Neural cell (in vitro differentiated cells): ENCODE measurements around the gene OXT. TPM values are rescaled to one million over a fixed set of nuclear protein-coding genes. Genes with fewer than 3 reads are reported as not detected.

Experiments
- H2AFZ ChIP-seq: fragments of 200-600, 300-800 bp; sonication (generic), shearing (Covaris generic); 2 replicates; pipeline ENCODE4 v1.6.0; 2014; ENCODE audit warnings: low read depth, mild to moderate bottlenecking, antibody characterized with exemption, low read length, moderate library complexity
- H3F3A ChIP-seq: fragments of 200-600 bp; shearing (Covaris generic); 2 replicates; pipeline ENCODE4 v1.6.1; 2016; ENCODE audit warnings: mild to moderate bottlenecking, moderate library complexity, mixed read lengths, antibody characterized with exemption, low read length; ENCODE audit not compliant: insufficient read depth, poor library complexity, severe bottlenecking
- H3K27ac ChIP-seq: fragments of 200-600, 300-800 bp; sonication (generic), shearing (Covaris generic); 2 replicates; pipeline ENCODE4 v1.5.1; 2014; ENCODE audit warnings: mild to moderate bottlenecking, low read length, moderate library complexity
- H3K27me3 ChIP-seq: fragments of 300-800, 200-600 bp; sonication (generic), shearing (Covaris generic); 2 replicates; pipeline ENCODE4 v1.6.0; 2014; ENCODE audit warnings: mild to moderate bottlenecking, low read depth, low read length, moderate library complexity; ENCODE audit not compliant: insufficient read depth
- H3K36me3 ChIP-seq: fragments of 300-800, 200-600 bp; sonication (generic), shearing (Covaris generic); 2 replicates; pipeline ENCODE4 v1.5.1; 2014; ENCODE audit warnings: mild to moderate bottlenecking, antibody characterized with exemption, low read length, moderate library complexity; ENCODE audit not compliant: insufficient read depth
- H3K4me2 ChIP-seq: fragments of 300-800, 200-600 bp; sonication (generic), shearing (Covaris generic); 2 replicates; pipeline ENCODE4 v1.6.0; 2014; ENCODE audit warnings: mild to moderate bottlenecking, low read length
- H3K4me3 ChIP-seq: fragments of 300-800, 200-600 bp; sonication (generic), shearing (Covaris generic); 2 replicates; pipeline ENCODE4 v1.5.1; 2014; ENCODE audit warnings: mild to moderate bottlenecking, low read length, moderate library complexity
- H3K79me2 ChIP-seq: fragments of 200-600 bp; shearing (Covaris generic); replicated peaks from 2 replicates; pipeline ENCODE4 v1.6.0; 2014; ENCODE audit warnings: mild to moderate bottlenecking, low read length, moderate library complexity; ENCODE audit not compliant: insufficient read depth
- H3K9ac ChIP-seq: fragments of 300-800, 200-600 bp; sonication (generic), shearing (Covaris generic); 2 replicates; pipeline ENCODE4 v1.6.1; 2016; ENCODE audit warnings: mild to moderate bottlenecking, low read length, mixed read lengths
- H3K9me2 ChIP-seq: fragments of 200-600 bp; shearing (Covaris generic); 2 replicates; pipeline ENCODE4 v1.6.1; 2016; ENCODE audit warnings: mild to moderate bottlenecking, low read length, mixed read lengths; ENCODE audit not compliant: insufficient read depth
- H3K9me3 ChIP-seq: fragments of 200-600, 300-800 bp; sonication (generic), shearing (Covaris generic); 2 replicates; pipeline ENCODE4 v1.6.1; 2016; ENCODE audit warnings: mild to moderate bottlenecking, mixed run types, low read length, moderate library complexity, mixed read lengths
- H4K20me1 ChIP-seq: fragments of 200-600 bp; shearing (Covaris generic); 2 replicates; pipeline ENCODE4 v1.6.1; 2016; ENCODE audit warnings: mild to moderate bottlenecking, mixed run types; ENCODE audit not compliant: insufficient read depth
- CTCF ChIP-seq: fragments of 450-650 bp; IDR thresholded peaks from 2 replicates; pipeline ENCODE4 v1.5.1; 2014; ENCODE audit warnings: antibody characterized with exemption, mild to moderate bottlenecking, moderate library complexity; ENCODE audit not compliant: poor library complexity, severe bottlenecking
- EP300 ChIP-seq: fragments of 450-650 bp; conservative IDR thresholded peaks from 2 replicates; pipeline ENCODE4 v1.6.1; 2014; ENCODE audit warnings: antibody characterized with exemption, mild to moderate bottlenecking, moderate library complexity; ENCODE audit not compliant: poor library complexity, severe bottlenecking
- EZH2 ChIP-seq: fragments of 200-600, 300-800 bp; shearing (Covaris generic), sonication (generic); IDR thresholded peaks from 2 replicates; pipeline ENCODE4 v1.6.1; 2014; ENCODE audit warnings: antibody characterized with exemption, low read length, borderline replicate concordance, mild to moderate bottlenecking; ENCODE audit not compliant: insufficient read depth, poor library complexity, severe bottlenecking
- MXI1 ChIP-seq: fragments of 450-650 bp; conservative IDR thresholded peaks from 2 replicates; pipeline ENCODE4 v1.6.1; 2014; ENCODE audit warnings: antibody characterized with exemption, mild to moderate bottlenecking; ENCODE audit not compliant: poor library complexity, severe bottlenecking
- POLR2AphosphoS5 ChIP-seq: IDR thresholded peaks from 2 replicates; pipeline ENCODE4 v1.6.1; 2012
- RAD21 ChIP-seq: fragments of 450-650 bp; conservative IDR thresholded peaks from 2 replicates; pipeline ENCODE4 v1.6.1; 2014; ENCODE audit warnings: antibody characterized with exemption, mild to moderate bottlenecking, moderate library complexity
- SMC3 ChIP-seq: fragments of 450-650 bp; conservative IDR thresholded peaks from 2 replicates; pipeline ENCODE4 v1.6.1; 2014; ENCODE audit warnings: antibody characterized with exemption, mild to moderate bottlenecking, moderate library complexity; ENCODE audit not compliant: poor library complexity
- TAF1 ChIP-seq: IDR thresholded peaks from 2 replicates; pipeline ENCODE4 v1.6.1; 2012; ENCODE audit warnings: low read depth
- polyA plus RNA-seq: library from polyadenylated mRNA; depleted of rRNA; stranded (reverse); fragments of >200 nt; gene quantifications from 2 replicates; pipeline ENCODE4 v1.2.3, GENCODE V29; 2014
- TF ChIP-seq, protein P1 (sequence below): IDR thresholded peaks from 2 replicates; pipeline ENCODE4 v1.6.1; 2012; ENCODE audit warnings: borderline replicate concordance

The OXT gene
- polyA plus RNA-seq, 1 donor from 2014 or later: not detected

GRCh38 chr20:3039426-3039825, 32.0 kb upstream of the OXT start (continued):
- no peak for TF ChIP-seq EZH2
- no peak for TF ChIP-seq SMC3

- TF ChIP-seq SMC3: no peak
- no peak for TF ChIP-seq RAD21
- TF ChIP-seq EZH2: no peak
- TF ChIP-seq TAF1: no peak
- TF ChIP-seq CTCF: no peak
- TF ChIP-seq MXI1: no peak
- TF ChIP-seq, protein P1, sequence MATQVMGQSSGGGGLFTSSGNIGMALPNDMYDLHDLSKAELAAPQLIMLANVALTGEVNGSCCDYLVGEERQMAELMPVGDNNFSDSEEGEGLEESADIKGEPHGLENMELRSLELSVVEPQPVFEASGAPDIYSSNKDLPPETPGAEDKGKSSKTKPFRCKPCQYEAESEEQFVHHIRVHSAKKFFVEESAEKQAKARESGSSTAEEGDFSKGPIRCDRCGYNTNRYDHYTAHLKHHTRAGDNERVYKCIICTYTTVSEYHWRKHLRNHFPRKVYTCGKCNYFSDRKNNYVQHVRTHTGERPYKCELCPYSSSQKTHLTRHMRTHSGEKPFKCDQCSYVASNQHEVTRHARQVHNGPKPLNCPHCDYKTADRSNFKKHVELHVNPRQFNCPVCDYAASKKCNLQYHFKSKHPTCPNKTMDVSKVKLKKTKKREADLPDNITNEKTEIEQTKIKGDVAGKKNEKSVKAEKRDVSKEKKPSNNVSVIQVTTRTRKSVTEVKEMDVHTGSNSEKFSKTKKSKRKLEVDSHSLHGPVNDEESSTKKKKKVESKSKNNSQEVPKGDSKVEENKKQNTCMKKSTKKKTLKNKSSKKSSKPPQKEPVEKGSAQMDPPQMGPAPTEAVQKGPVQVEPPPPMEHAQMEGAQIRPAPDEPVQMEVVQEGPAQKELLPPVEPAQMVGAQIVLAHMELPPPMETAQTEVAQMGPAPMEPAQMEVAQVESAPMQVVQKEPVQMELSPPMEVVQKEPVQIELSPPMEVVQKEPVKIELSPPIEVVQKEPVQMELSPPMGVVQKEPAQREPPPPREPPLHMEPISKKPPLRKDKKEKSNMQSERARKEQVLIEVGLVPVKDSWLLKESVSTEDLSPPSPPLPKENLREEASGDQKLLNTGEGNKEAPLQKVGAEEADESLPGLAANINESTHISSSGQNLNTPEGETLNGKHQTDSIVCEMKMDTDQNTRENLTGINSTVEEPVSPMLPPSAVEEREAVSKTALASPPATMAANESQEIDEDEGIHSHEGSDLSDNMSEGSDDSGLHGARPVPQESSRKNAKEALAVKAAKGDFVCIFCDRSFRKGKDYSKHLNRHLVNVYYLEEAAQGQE: no peak
- no peak for TF ChIP-seq EP300
- TF ChIP-seq POLR2AphosphoS5: no peak
- Histone ChIP-seq H2AFZ (no peak overlapping the region), H3K36me3 (peaks cover 13% of the 10 kb centered on the region), H4K20me1 (no peaks in the 10 kb centered on the region), H3K4me3 (no peak overlapping the region), H3F3A (no peaks in the 10 kb centered on the region), H3K79me2 (no peaks in the 10 kb centered on the region), H3K27ac (no peak overlapping the region), H3K9ac (no peak overlapping the region), H3K9me2 (no peaks in the 10 kb centered on the region), H3K27me3 (no peaks in the 10 kb centered on the region), H3K4me2 (no peak overlapping the region), H3K9me3 (no peaks in the 10 kb centered on the region)
Observed at GRCh38 chr20:3040086-3040485, 31.3 kb upstream of the OXT start.

DNA sequence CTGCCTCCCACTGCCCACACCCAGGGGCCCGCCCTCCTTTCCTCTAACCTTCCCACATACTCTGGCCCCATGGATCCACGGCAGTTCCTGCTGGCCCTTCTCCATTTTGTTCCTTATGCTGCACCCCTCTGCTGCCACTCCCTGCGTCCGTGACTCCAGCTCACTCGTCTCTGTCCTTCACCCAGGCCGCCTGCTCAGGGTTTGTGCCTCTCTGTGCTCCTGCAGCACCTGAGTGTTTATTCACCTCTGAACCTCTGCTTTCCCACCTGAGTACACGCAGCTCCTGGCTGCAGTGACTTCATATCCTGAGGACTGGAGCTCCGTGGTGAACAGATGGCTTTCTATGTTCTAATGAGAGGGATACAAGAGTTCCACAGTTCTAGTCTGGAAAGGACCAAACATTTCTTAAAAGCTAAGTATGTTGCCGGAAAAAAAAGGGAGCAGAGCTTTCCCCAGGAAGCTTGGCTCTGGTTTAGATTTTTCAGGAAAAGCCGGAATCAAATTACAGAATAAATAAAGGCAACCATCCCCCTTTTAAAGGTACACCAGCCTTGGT, 29.5 kb upstream of the OXT start:
- Histone ChIP-seq H3K27ac (no peak overlapping the region), H3K9ac (no peak overlapping the region), H3K27me3 (no peaks in the 10 kb centered on the region), H3K4me3 (no peak overlapping the region), H3K79me2 (no peaks in the 10 kb centered on the region), H2AFZ (no peak overlapping the region), H3F3A (no peaks in the 10 kb centered on the region), H3K36me3 (peaks cover 10% of the 10 kb centered on the region), H3K9me2 (no peaks in the 10 kb centered on the region), H3K9me3 (no peaks in the 10 kb centered on the region), H3K4me2 (no peak overlapping the region), H4K20me1 (no peaks in the 10 kb centered on the region)
- TF ChIP-seq TAF1 (no peak), MXI1 (no peak), SMC3 (no peak), POLR2AphosphoS5 (no peak), RAD21 (no peak), CTCF (no peak), EZH2 (no peak), EP300 (no peak)
- TF ChIP-seq, protein P1: no peak
